Measurements from ENCODE around the gene WRNIP1.

GRCh38 chr6:2733736-2734480, 31.3 kb upstream of the WRNIP1 start:
- no peak for TF ChIP-seq RAD21 (IDR thresholded peaks at IDR 0.05; ENCODE audit: low read depth)
- TF ChIP-seq YY1 (IDR thresholded peaks at IDR 0.05; ENCODE audit: low read depth) = no peak
- no peak for TF ChIP-seq REST (IDR thresholded peaks at IDR 0.05; ENCODE audit: low read depth)
- no peak for TF ChIP-seq MAX (IDR thresholded peaks at IDR 0.05)
- TF ChIP-seq EGR1 (IDR thresholded peaks at IDR 0.05) = no peak
- TF ChIP-seq TEAD4 (IDR thresholded peaks at IDR 0.05) = no peak
- no peak for TF ChIP-seq TAF1 (IDR thresholded peaks at IDR 0.05; ENCODE audit: low read depth)
- TF ChIP-seq FOXM1 (IDR thresholded peaks at IDR 0.05; ENCODE audit: borderline replicate concordance, low read depth) = no peak
- no peak for TF ChIP-seq CEBPB (IDR thresholded peaks at IDR 0.05)
- TF ChIP-seq NFIC (IDR thresholded peaks at IDR 0.05) = no peak

Measured in Ishikawa (cell line).